DMS153 (cell line): ENCODE results near the gene TMEM69.
"Not testable (repeated sequence)": the region's sequence is repeated elsewhere in the genome, so short reads cannot be mapped to it uniquely, and the experiment has no call there.

ENCODE experiments used
- DNase-seq: peaks from one replicate; lab custom pipeline; 2025; lab: John Stamatoyannopoulos, UW

TMEM69 gene, protein sequence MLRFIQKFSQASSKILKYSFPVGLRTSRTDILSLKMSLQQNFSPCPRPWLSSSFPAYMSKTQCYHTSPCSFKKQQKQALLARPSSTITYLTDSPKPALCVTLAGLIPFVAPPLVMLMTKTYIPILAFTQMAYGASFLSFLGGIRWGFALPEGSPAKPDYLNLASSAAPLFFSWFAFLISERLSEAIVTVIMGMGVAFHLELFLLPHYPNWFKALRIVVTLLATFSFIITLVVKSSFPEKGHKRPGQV

GRCh38 chr1:45687754-45688740 is at the start of gene TMEM69:
Gene TMEM69, plus strand, starts transcription at chr1:45688181. Its CDS starts 2,888 bp downstream, at chr1:45691069.
- peak; percentile 82 for DNase-seq

GRCh38 chr1:45640293-45640692 is 47.7 kb upstream of the TMEM69 start:
- DNase-seq: no peak

DNA sequence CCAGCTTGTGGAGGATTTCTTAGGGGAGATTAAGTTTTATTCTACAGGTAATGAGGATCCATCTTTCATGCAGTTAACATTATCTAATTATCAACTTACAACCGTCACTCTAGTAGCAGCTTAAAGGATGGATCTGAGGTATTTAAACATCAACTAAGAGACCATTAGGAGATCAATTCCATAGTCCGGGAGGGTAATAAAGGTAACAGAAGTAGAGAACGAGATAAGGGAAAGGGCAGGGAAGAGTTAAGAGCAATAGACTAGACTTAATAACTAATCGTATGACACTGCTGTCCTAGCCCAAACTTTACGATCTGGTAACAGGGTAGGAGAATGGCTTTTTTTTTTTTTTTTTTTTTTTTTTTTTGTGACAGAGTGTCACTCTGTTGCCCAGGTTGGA is 44.7 kb upstream of the TMEM69 start:
- DNase-seq: no peak

- peak; percentile 26 for DNase-seq
These were observed 44.0 kb upstream of the TMEM69 start for GRCh38 chr1:45643978-45644377.

DNA sequence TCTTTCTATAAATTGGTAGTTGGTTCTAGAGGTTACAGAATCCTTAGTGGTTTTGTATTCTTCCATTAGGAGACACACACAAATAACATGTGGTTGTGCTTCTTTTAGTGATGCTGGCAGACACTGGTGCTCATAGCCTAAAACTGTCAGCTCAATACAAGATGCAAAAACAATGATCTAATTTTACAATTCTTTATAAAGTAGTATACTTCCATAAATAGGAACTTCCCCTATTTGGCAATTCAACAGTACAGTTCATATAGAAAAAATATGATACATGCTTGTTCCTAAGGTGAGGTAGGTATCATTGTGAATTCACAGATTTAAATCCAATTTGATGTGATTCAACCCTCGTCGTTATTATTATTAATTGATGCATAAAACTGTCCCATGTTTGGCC is 43.3 kb upstream of the TMEM69 start:
- DNase-seq: no peak

GRCh38 chr1:45647248-45648021 is 40.5 kb upstream of the TMEM69 start:
- peak; percentile 14 for DNase-seq

DNA sequence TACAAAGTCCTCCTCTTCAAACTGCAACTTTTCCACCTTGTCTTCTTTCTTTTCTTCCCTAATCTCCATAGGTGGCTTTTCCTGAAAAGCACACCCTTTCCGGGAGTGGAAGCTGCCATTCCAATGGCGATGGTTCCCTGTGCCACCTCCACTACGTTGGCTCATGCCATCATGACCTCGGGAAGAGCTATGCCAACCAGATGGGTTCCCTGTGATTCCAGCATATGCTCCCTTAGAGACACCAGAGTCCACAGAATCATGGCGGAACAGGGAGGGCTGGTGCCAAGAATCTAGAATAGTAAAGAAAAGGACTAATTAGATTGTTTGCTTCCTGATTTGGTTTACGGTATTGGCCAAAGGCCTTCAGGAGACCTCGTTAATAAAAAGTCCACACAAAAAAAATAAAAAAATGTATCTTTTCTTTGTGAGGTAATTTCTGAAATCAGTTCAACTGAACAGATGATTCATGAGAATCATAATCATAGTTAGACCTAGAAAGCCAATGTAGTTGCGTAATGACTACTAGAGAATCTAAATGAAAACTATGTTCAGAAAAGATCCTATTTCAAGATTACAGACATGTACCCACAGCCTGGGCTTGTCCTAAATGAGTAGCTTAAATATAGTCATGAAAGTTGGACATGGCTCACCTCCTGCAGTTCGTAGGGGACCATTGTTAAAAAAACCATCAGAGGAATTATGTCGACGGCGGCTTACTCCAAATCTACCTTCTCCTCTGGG is 33.3 kb upstream of the TMEM69 start:
- no peak for DNase-seq

GRCh38 chr1:45656573-45657226 is 31.3 kb upstream of the TMEM69 start:
- DNase-seq: no peak

GRCh38 chr1:45658171-45658570 is 29.8 kb upstream of the TMEM69 start:
- no peak for DNase-seq

DNA sequence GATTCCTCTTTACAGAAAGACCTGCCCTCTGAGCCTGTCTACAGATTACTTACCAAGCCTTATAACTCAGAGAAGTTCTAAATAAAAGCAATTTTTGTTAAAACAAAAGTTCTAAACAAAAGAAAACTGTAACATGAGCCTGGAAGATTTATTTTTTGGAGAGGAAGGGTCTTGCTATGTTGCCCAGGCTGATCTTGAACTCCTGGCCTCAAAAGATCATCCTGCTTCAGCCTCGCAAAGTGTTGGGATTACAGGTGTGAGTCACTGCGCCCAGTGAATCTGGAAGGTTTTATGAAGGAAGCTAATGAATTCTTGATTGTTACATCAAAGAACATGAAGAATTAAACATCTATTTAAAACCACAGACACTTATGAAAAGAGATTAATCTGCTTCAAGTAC is 28.8 kb upstream of the TMEM69 start:
- DNase-seq: no peak

- no peak for DNase-seq
These were observed 27.6 kb upstream of the TMEM69 start for GRCh38 chr1:45660336-45660735.

DNA sequence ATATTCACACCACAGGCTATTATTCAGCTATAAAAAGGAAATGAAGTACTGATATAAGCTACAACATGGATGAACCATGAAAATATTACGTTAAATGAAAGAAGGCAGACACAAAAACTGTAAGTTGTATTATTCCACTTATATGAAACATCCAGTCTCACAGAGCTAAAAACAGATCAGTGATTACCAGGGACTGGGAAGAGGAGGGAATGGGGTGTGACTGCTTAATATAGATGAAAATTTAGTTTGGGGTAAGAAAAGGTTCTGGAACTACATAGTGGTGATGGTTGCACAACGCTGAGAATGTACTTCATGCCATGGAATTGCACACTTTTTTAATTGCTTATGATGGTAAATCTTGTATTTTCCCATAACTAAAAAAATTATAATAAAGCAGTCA is 21.1 kb upstream of the TMEM69 start:
- DNase-seq: no peak

GRCh38 chr1:45667321-45668111 is 20.5 kb upstream of the TMEM69 start:
- DNase-seq: no peak

- no peak for DNase-seq
These were observed 19.5 kb upstream of the TMEM69 start for GRCh38 chr1:45668526-45668925.

GRCh38 chr1:45669379-45669778 is 18.6 kb upstream of the TMEM69 start:
- no peak for DNase-seq

- no peak for DNase-seq
These were observed 17.9 kb upstream of the TMEM69 start for GRCh38 chr1:45669859-45670655.

GRCh38 chr1:45673956-45674355 is 14.0 kb upstream of the TMEM69 start:
- DNase-seq: no peak

DNA sequence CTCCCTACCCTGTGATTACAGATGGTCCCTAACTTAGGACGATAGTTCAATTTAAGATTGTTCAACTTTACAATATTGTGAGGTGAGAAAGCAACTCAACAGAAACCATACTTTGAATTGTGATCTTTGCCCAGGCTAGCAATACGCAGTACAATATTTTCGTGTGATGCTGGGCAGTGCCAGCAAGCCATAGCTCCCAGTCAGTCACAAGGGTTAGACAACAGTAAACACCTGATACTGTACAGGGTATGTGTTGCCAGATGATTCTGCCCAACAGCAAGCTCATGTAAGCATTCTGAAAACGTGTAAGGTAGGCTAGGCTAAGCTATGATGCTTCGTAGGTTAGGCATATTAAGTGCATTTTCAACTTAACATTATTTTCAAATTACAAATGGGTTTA is 13.5 kb upstream of the TMEM69 start:
- no peak for DNase-seq

DNA sequence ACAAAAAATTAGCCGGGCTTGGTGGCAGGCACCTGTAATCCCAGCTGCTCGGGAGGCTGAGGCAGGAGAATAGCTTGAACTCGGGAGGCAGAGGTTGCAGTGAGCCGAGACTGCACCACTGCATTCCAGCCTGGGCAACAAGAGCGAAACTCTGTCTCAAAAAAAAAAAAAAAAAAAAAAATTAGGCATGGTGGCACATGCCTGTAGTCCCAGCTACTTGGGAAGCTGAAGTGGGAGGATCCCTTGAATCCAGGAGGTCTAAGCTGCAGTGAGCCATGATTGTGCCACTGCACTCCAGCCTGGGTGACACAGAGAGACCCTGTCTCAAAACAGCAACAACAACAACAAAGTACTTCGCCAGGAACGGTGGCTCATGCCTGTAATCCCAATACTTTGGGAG is 11.4 kb upstream of the TMEM69 start:
- DNase-seq: not testable (repeated sequence)
